GM18951 (cell line): Measurements from ENCODE around the gene NT5E.

Experiments used
- POLR2A ChIP-seq: IDR thresholded peaks from 4 replicates; pipeline ENCODE4 v1.6.1; 2011; ENCODE audit warnings: mild to moderate bottlenecking; ENCODE audit not compliant: insufficient read length, insufficient read depth; ENCODE audit errors: extremely low read depth
- in situ Hi-C: fragments of 300-500 bp; cut with MboI; formaldehyde crosslinking; loops from one replicate; pipeline ENCODE4 v1.12.0; 2022; ENCODE audit warnings: low sequenced_read_pairs, mixed read lengths, inconsistent platforms; ENCODE audit not compliant: unreplicated experiment

The NT5E gene

DNA sequence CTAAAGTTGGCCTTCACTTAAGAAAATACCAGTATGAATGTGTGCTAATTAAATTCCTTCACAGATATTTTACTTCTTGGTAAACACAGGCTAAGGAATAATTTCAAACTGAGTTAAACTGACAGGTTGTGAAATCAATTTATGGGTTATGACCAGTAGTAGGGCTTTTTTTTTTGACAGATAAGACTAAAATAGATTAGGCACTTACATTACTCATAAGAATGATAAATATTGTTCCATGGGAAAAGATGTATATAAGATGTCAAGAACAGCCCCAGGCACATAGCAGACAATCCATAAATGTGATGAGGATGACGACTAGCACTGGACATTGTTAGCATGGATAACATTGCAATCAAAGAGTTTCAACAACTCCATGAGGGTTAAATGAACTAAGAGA is 22.9 kb downstream of the NT5E start:
- TF ChIP-seq POLR2A: no peak
- in situ Hi-C loops: no loop called here

DNA sequence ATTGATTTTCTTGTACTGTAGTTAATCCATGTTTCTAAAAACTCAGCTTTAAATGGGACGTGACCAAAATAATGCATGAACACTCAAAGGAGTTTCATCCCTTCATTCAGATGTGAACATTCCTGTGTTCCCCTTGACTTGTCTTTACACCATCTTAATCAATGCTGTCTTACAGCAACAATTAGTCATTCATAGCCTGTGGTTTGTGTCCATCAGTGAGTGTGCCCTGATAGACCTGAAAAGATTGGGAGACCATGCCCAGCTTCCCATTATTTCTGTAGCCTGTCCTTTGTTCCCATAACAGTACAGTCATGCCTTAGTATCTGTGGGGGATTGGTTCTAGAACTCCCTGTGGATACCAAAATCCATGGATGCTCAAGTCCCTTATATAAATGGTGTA is 23.9 kb downstream of the NT5E start:
- in situ Hi-C loops: no loop called here
- TF ChIP-seq POLR2A: no peak

GRCh38 chr6:85476532-85476931 is 26.6 kb downstream of the NT5E start:
- no peak for TF ChIP-seq POLR2A
- in situ Hi-C loops: no loop called here

DNA sequence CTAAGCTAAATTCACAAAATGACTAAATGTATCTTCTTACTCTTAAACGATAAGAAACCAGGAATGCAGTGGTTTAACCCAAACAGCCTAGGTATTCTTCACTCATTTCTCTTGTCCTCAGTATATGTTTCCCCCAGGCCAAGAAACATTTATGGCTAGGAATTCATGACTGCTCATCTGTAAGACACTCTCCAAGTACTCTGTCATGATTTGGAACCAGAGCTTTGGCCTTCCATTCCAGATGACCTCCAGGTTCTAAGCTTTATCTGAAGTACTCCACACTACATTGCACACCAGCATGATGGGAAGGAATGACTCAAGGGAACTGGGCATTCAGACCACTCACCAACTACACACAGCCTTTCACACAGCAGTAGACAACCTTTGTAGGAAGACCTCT is 29.3 kb downstream of the NT5E start:
- in situ Hi-C loops: no loop called here
- TF ChIP-seq POLR2A: no peak

DNA sequence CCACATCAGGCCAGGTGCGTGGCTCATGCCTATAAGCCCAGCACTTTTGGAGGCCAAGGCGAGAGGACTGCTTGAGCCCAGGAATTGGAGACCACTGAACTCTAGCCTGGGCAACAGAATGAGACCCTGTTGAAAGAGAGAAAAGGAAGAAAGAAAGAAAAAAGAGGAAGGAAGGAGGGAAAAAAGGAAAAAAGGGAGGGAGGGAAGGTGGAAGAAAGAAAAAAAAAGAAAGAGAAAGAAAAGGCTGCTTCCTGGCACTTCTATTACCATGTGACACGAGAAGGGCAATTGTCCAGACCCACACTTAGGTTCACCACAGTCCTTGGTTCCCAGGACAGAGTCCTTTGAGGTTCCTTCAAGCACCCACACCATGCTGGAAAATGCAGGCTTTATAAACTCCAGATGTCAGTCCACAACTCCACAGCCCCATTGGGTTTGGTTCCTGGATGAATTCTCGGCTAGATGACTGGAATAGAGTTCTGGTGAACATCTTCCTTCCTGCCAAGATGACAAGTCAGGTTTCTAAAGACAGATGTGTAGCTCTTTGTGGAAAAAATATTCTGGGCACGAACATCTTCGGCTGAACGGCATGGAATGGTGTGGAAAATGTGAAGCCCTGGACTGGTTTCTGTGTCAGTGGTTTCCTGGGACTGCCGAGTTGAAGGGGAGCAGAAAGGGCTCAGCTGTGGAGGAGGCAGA is 32.5 kb downstream of the NT5E start:
- in situ Hi-C loops: no loop called here
- no peak for TF ChIP-seq POLR2A

- in situ Hi-C loops: no loop called here
- no peak for TF ChIP-seq POLR2A
These were observed 33.2 kb downstream of the NT5E start for GRCh38 chr6:85482905-85483700.

- in situ Hi-C loops: no loop called here
- TF ChIP-seq POLR2A: no peak
These were observed 34.0 kb downstream of the NT5E start for GRCh38 chr6:85483846-85484245.

GRCh38 chr6:85484948-85485347 is 35.1 kb downstream of the NT5E start:
- in situ Hi-C loops: loop anchor here (5.0 kb wide), 1 partner anchor 133 kb away; no protein-coding TSS in a partner anchor

GRCh38 chr6:85490516-85491248 is 40.8 kb downstream of the NT5E start:
- TF ChIP-seq POLR2A: no peak
- in situ Hi-C loops: no loop called here

More at GRCh38 chr6:85484948-85485347, 35.1 kb downstream of the NT5E start:
- TF ChIP-seq POLR2A: no peak

- TF ChIP-seq POLR2A: no peak
- in situ Hi-C loops: no loop called here
These were observed 43.5 kb downstream of the NT5E start for GRCh38 chr6:85493389-85493788.

GRCh38 chr6:85494547-85495536 is 45.0 kb downstream of the NT5E start:
- no peak for TF ChIP-seq POLR2A
- in situ Hi-C loops: no loop called here

DNA sequence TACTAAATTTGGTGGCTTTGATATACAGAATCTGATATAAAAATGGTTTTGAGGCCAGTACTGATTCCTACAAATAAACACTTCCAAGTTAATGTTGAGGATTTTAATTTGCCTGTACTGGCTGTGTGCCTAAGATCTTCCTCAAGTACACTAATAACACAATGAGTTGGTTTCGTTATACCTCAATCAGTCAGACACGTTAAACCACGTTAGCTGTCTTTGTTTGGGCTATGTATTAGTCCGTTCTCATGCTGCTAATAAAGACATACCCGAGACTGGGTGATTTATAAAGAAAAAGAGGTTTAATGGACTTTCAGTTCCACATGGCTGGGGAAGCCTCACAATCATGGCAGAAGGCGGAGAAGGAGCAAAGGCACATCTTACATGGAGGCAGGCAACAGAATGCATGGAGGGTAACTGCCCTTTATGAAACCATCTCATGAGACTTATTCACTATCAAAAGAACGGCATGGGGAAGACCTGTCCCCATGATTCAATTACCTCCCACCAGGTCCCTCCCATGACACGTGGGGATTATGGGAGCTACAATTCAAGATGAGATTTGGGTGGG is 46.2 kb downstream of the NT5E start:
- in situ Hi-C loops: no loop called here

More for the DNA sequence above, 46.2 kb downstream of the NT5E start:
- no peak for TF ChIP-seq POLR2A
